OCI-LY1 (cell line): ENCODE results near the gene HNRNPLL.

ENCODE experiments used
- CTCF ChIP-seq: fragments of 200-600 bp; sonication (generic), shearing (Covaris generic); IDR thresholded peaks from 2 replicates; pipeline ENCODE4 v1.5.1; 2017; ENCODE audit warnings: mild to moderate bottlenecking, antibody characterized with exemption, low read length, moderate library complexity, mixed read lengths
- EZH2 ChIP-seq: fragments of 200-600 bp; sonication (generic), shearing (Covaris generic); IDR thresholded peaks from 2 replicates; pipeline ENCODE4 v1.8.0; 2017; ENCODE audit warnings: borderline replicate concordance, mixed run types, mild to moderate bottlenecking, antibody characterized with exemption, low read length, moderate library complexity, mixed read lengths

GRCh38 chr2:38553554-38553953 is 49.2 kb downstream of the HNRNPLL start:
- no peak for TF ChIP-seq CTCF
- TF ChIP-seq EZH2: no peak
